Osteocyte (in vitro differentiated cells): Measurements from ENCODE around the gene FGD4. TPM values are rescaled to one million over a fixed set of nuclear protein-coding genes. Genes with fewer than 3 reads are reported as not detected.

Experiments used
- DNase-seq: peaks from one replicate; pipeline ENCODE4 v3.0.0; 2021; ENCODE audit warnings: mixed read lengths; ENCODE audit not compliant: unreplicated experiment; ENCODE audit errors: extremely low spot score
- H3K27ac Mint-ChIP-seq: one replicate; pipeline ENCODE4 v1.8.0; 2021; ENCODE audit warnings: mild to moderate bottlenecking, mixed read lengths; ENCODE audit not compliant: unreplicated experiment
- H3K27me3 Mint-ChIP-seq: one replicate; pipeline ENCODE4 v1.8.0; 2021; ENCODE audit warnings: mixed read lengths; ENCODE audit not compliant: unreplicated experiment
- H3K36me3 Mint-ChIP-seq: one replicate; pipeline ENCODE4 v1.8.0; 2021; ENCODE audit warnings: mixed read lengths; ENCODE audit not compliant: unreplicated experiment
- H3K4me1 Mint-ChIP-seq: one replicate; pipeline ENCODE4 v1.8.0; 2021; ENCODE audit warnings: mixed read lengths; ENCODE audit not compliant: unreplicated experiment
- H3K4me3 Mint-ChIP-seq: one replicate; pipeline ENCODE4 v1.8.0; 2021; ENCODE audit warnings: mild to moderate bottlenecking, moderate library complexity, mixed read lengths; ENCODE audit not compliant: unreplicated experiment
- H3K9me3 Mint-ChIP-seq: one replicate; pipeline ENCODE4 v1.8.0; 2021; ENCODE audit warnings: mixed read lengths; ENCODE audit not compliant: unreplicated experiment
- CTCF ChIP-seq: fragments of 200-600 bp; sonication (generic); IDR thresholded peaks from 2 replicates; pipeline ENCODE4 v1.5.0; 2021; ENCODE audit warnings: antibody characterized with exemption, mild to moderate bottlenecking, moderate library complexity
- total RNA-seq: library from RNA; stranded (reverse); gene quantifications from 2 replicates; pipeline ENCODE4 v1.2.1, GENCODE V29; 2021

The FGD4 gene
- total RNA-seq, 1 donor from 2014 or later, result 8.0 TPM

- TF ChIP-seq CTCF, result no peak
- H3K27me3 Mint-ChIP-seq, result no peaks in the 10 kb centered on the region
These were observed 61.3 kb downstream of the FGD4 start for GRCh38 chr12:32460638-32461037.

GRCh38 chr12:32462908-32463307 lies 63.5 kb downstream of the FGD4 start:
- no peak for DNase-seq
- Mint-ChIP-seq H3K4me1 (peaks cover 10% of the 10 kb centered on the region), H3K9me3 (no peaks in the 10 kb centered on the region), H3K36me3 (no peaks in the 10 kb centered on the region), H3K27me3 (no peaks in the 10 kb centered on the region), H3K4me3 (no peak overlapping the region), H3K27ac (no peak overlapping the region)
- TF ChIP-seq CTCF, result no peak

More at GRCh38 chr12:32460638-32461037, 61.3 kb downstream of the FGD4 start:
- peaks cover 30% of the 10 kb centered on the region for H3K4me1 Mint-ChIP-seq
- no peaks in the 10 kb centered on the region for H3K36me3 Mint-ChIP-seq
- no peak for DNase-seq
- H3K4me3 Mint-ChIP-seq, result no peak overlapping the region
- H3K9me3 Mint-ChIP-seq, result no peaks in the 10 kb centered on the region
- no peak overlapping the region for H3K27ac Mint-ChIP-seq

- H3K27ac Mint-ChIP-seq, result no peak overlapping the region
- no peak overlapping the region for H3K4me3 Mint-ChIP-seq
- H3K9me3 Mint-ChIP-seq, result no peaks in the 10 kb centered on the region
- H3K27me3 Mint-ChIP-seq, result no peaks in the 10 kb centered on the region
- TF ChIP-seq CTCF, result no peak
- peaks cover 9% of the 10 kb centered on the region for H3K4me1 Mint-ChIP-seq
- H3K36me3 Mint-ChIP-seq, result no peaks in the 10 kb centered on the region
- DNase-seq, result no peak
These were observed 66.8 kb downstream of the FGD4 start for GRCh38 chr12:32466187-32466586.

GRCh38 chr12:32466986-32467711 lies 67.8 kb downstream of the FGD4 start:
- DNase-seq, result no peak
- Mint-ChIP-seq H3K27me3 (no peaks in the 10 kb centered on the region), H3K27ac (no peak overlapping the region), H3K36me3 (no peaks in the 10 kb centered on the region), H3K4me1 (peaks cover 2% of the 10 kb centered on the region), H3K4me3 (no peak overlapping the region), H3K9me3 (no peaks in the 10 kb centered on the region)
- no peak for TF ChIP-seq CTCF

GRCh38 chr12:32467959-32468863 lies 68.9 kb downstream of the FGD4 start:
- peaks cover 2% of the 10 kb centered on the region for H3K4me1 Mint-ChIP-seq
- no peak for DNase-seq
- TF ChIP-seq CTCF, result no peak
- no peaks in the 10 kb centered on the region for H3K9me3 Mint-ChIP-seq
- H3K4me3 Mint-ChIP-seq, result no peak overlapping the region
- H3K36me3 Mint-ChIP-seq, result no peaks in the 10 kb centered on the region
- H3K27me3 Mint-ChIP-seq, result no peaks in the 10 kb centered on the region
- no peak overlapping the region for H3K27ac Mint-ChIP-seq
